LHCN-M2 (cell line): ENCODE results near the gene HARS2. TPM values are rescaled to one million over a fixed set of nuclear protein-coding genes. Genes with fewer than 3 reads are reported as not detected.
"Not testable (repeated sequence)": the region's sequence is repeated elsewhere in the genome, so short reads cannot be mapped to it uniquely, and the experiment has no call there.

Experiments
- DNase-seq: peaks from one replicate; pipeline ENCODE4 v3.0.0-alpha.2; 2012; ENCODE audit warnings: low read depth
- total RNA-seq: library from RNA; depleted of rRNA; stranded (reverse); fragments of >200 nt; gene quantifications from 2 replicates; pipeline ENCODE4 v1.2.3, GENCODE V29; 2014; rRNA removed

HARS2 gene
- total RNA-seq, 1 experiment from 2014 or later = 39.2 TPM

- DNase-seq = no peak
Measured at GRCh38 chr5:140696891-140697492, 5.7 kb downstream of the HARS2 start.

- DNase-seq = peak; percentile 96
Measured at GRCh38 chr5:140700177-140701144, 9.2 kb downstream of the HARS2 start, which contains the start of gene ZMAT2. Gene ZMAT2, plus strand, starts transcription at chr5:140700447. Its CDS starts 14 bp downstream, at chr5:140700461.

GRCh38 chr5:140707812-140708211 lies 16.6 kb downstream of the HARS2 start:
- DNase-seq = no peak

GRCh38 chr5:140708787-140709186 lies 17.5 kb downstream of the HARS2 start:
- not testable (repeated sequence) for DNase-seq

- peak; percentile 98 for DNase-seq
Measured at GRCh38 chr5:140710899-140711552, 19.8 kb downstream of the HARS2 start.

GRCh38 chr5:140711794-140712193 lies 20.5 kb downstream of the HARS2 start:
- DNase-seq = no peak

GRCh38 chr5:140713562-140714094 lies 22.4 kb downstream of the HARS2 start:
- no peak for DNase-seq

GRCh38 chr5:140716238-140716637 lies 25.0 kb downstream of the HARS2 start:
- not testable (repeated sequence) for DNase-seq

- no peak for DNase-seq
Measured at GRCh38 chr5:140718266-140718592, 27.0 kb downstream of the HARS2 start.

GRCh38 chr5:140720738-140721137 lies 29.5 kb downstream of the HARS2 start:
- DNase-seq = not testable (repeated sequence)

- DNase-seq = not testable (repeated sequence)
Measured at GRCh38 chr5:140721395-140721794, 30.1 kb downstream of the HARS2 start.

GRCh38 chr5:140725799-140726471 lies 34.7 kb downstream of the HARS2 start:
- peak; percentile 96 for DNase-seq

GRCh38 chr5:140733098-140733497 lies 41.8 kb downstream of the HARS2 start:
- no peak for DNase-seq

- DNase-seq = peak; percentile 13
Measured at GRCh38 chr5:140734354-140734753, 43.1 kb downstream of the HARS2 start.

GRCh38 chr5:140737486-140737885 lies 46.2 kb downstream of the HARS2 start:
- DNase-seq = no peak

GRCh38 chr5:140741967-140742366 lies 50.7 kb downstream of the HARS2 start:
- no peak for DNase-seq

Other genes with a start within 250 kb of the HARS2 start
- 1.6 TPM in 1 of 2 replicates, not detected in the other for gene EIF4EBP3, start 143.8 kb upstream of the HARS2 start, total RNA-seq
- 44.2 and 47.4 TPM in 2 replicates for gene SRA1, start 134.0 kb upstream of the HARS2 start, total RNA-seq
- gene APBB3, start 126.9 kb upstream of the HARS2 start, total RNA-seq = 17.2 and 19.4 TPM in 2 replicates
- 51.0 and 56.2 TPM in 2 replicates for gene SLC35A4, start 126.6 kb upstream of the HARS2 start, total RNA-seq
- 0.96 and 1.1 TPM in 2 replicates for gene CD14, start 58.3 kb upstream of the HARS2 start, total RNA-seq
- 42.8 and 43.0 TPM in 2 replicates for gene TMCO6, start 52.0 kb upstream of the HARS2 start, total RNA-seq
- gene NDUFA2, start 43.8 kb upstream of the HARS2 start, total RNA-seq = 44.0 and 48.5 TPM in 2 replicates
- gene IK, start 43.6 kb upstream of the HARS2 start, total RNA-seq = 96.8 and 111 TPM in 2 replicates
- gene WDR55, start 26.6 kb upstream of the HARS2 start, total RNA-seq = 27.1 and 28.9 TPM in 2 replicates
- gene DND1, start 17.9 kb upstream of the HARS2 start, total RNA-seq = 0.52 and 1.3 TPM in 2 replicates
- 98.9 and 103 TPM in 2 replicates for gene HARS1, start 85 bp upstream of the HARS2 start, total RNA-seq
- gene ZMAT2, start 9.0 kb downstream of the HARS2 start, total RNA-seq = 45.2 and 45.7 TPM in 2 replicates
- gene PCDHA1, start 94.7 kb downstream of the HARS2 start, total RNA-seq = 0.06 TPM in 2 replicates
- gene PCDHA2, start 103.4 kb downstream of the HARS2 start, total RNA-seq = not detected in 2 replicates
- under 0.01 and 0.06 TPM in 2 replicates for gene PCDHA3, start 109.6 kb downstream of the HARS2 start, total RNA-seq
- gene PCDHA4, start 115.6 kb downstream of the HARS2 start, total RNA-seq = 0.26 and 0.40 TPM in 2 replicates
- not detected in 2 replicates for gene PCDHA5, start 130.2 kb downstream of the HARS2 start, total RNA-seq
- gene PCDHA6, start 136.5 kb downstream of the HARS2 start, total RNA-seq = not detected in 2 replicates
- gene PCDHA7, start 142.8 kb downstream of the HARS2 start, total RNA-seq = 0.11 and 0.19 TPM in 2 replicates
- not detected in 2 replicates for gene PCDHA8, start 149.7 kb downstream of the HARS2 start, total RNA-seq
- 0.06 TPM in 1 of 2 replicates, not detected in the other for gene PCDHA9, start 156.9 kb downstream of the HARS2 start, total RNA-seq
- gene PCDHA10, start 164.4 kb downstream of the HARS2 start, total RNA-seq = not detected in 2 replicates
- gene PCDHA11, start 177.5 kb downstream of the HARS2 start, total RNA-seq = 0.11 TPM in 1 of 2 replicates, not detected in the other
- not detected in 2 replicates for gene PCDHA12, start 183.9 kb downstream of the HARS2 start, total RNA-seq
- not detected in 2 replicates for gene PCDHA13, start 190.7 kb downstream of the HARS2 start, total RNA-seq
- not detected in 2 replicates for gene PCDHAC1, start 234.8 kb downstream of the HARS2 start, total RNA-seq